DMS53 treated with DMSO at 0.1 percent for 48 hours (cell line): ENCODE results near the gene TNS1.

ENCODE experiments used
- DNase-seq: peaks from one replicate; lab custom pipeline; 2025; ENCODE audit not compliant: unreplicated experiment; lab: John Stamatoyannopoulos, UW

Gene TNS1

DNA sequence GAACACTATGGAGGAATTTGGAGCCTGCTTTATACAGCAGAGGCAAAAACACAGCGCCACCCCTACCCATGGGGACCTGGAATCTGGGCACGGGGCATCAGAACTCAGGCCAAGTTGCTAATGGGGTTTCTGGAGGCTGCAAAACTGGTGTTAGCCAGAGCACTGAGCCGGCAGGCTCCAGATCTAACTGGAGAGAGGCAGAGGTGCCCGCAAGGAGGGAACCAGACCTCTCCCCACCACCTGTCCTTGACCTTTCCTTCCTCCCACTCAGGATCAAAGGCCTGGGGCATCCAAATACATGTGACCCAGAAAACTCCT is 126.6 kb downstream of the TNS1 start:
- DNase-seq: no peak

DNA sequence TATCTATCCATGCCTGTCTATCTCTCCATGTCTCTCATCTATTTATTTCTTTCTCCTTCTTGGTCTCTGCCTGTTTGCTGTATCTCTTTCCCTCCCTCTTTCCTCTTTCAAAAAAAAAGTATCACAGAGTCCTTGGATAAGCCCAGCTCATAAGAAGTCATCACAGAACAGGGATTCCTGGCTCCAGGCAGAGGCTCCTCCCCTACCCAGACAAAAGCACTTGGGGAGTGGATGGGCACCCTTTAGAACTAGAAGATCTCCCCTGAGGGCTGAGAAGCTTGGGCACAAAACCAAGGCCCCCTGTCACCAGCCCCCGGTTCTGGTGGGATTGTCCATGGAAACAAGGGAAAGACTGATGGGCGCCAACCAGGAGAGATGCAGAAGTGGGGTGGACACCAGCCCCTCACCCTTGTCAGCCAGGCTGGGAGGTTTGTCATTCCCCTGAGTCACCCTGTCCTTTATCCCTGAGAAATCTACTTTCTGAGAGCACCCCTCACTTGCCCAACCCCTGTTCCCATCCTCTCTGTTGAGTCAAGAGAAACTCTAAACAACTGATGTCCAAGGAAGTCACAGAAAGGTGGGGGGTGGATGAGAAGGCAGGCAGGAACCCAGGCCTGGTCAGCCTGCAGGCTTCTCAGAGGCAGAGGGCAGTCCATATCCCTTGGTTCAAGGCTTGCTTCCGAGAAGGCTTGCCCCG is 127.1 kb downstream of the TNS1 start:
- DNase-seq: no peak

GRCh38 chr2:217875138-217875537 is 127.7 kb downstream of the TNS1 start:
- DNase-seq: no peak

- no peak for DNase-seq
Observed at GRCh38 chr2:217873371-217873770, 129.4 kb downstream of the TNS1 start.

DNA sequence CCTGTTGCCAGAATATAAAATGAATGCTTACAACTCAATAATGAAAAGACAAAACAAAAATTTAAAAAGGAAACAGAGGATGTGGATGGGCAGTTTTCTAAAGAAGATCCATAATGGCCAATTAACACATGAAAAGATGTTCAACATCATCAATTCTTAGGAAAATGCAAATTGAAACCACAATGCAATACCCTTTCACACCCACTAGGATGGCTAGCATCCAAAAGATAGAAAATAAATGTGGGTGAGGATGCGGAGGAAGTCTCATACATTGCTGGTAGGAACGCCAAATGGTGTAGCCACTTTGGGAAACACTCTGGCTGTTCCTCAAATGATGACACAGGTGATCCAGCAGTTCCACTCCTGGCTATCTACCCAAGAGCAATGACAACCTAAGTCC is 130.5 kb downstream of the TNS1 start:
- DNase-seq: no peak

DNA sequence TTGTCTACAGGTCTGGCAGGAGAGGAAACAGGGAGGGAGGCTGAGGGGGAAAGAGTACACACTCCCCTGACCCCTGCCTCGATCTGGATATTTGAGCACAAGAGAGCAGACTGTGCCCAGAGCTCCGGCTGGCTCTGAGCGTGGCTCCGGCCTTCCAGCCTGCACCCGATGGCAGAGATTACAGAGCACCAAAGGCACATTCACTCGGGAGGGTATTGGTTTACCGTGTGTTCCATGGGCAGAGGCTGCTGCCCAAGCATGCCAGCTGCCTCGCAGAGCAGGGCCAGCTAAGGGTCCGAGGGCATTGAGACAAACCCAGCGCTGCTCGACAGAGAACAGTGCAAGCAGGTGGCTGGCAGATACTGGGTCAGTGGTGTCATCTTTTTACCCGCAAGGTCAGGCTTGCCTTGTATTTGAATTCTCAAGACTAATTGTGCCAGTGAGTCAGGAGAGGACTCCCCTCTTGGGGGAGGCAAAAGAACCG is 132.2 kb downstream of the TNS1 start:
- DNase-seq: no peak

- DNase-seq: no peak
Observed at GRCh38 chr2:217868911-217869334, 133.9 kb downstream of the TNS1 start.

GRCh38 chr2:217868265-217868892 is 134.4 kb downstream of the TNS1 start:
- no peak for DNase-seq

GRCh38 chr2:217866457-217866856 is 136.3 kb downstream of the TNS1 start:
- no peak for DNase-seq

DNA sequence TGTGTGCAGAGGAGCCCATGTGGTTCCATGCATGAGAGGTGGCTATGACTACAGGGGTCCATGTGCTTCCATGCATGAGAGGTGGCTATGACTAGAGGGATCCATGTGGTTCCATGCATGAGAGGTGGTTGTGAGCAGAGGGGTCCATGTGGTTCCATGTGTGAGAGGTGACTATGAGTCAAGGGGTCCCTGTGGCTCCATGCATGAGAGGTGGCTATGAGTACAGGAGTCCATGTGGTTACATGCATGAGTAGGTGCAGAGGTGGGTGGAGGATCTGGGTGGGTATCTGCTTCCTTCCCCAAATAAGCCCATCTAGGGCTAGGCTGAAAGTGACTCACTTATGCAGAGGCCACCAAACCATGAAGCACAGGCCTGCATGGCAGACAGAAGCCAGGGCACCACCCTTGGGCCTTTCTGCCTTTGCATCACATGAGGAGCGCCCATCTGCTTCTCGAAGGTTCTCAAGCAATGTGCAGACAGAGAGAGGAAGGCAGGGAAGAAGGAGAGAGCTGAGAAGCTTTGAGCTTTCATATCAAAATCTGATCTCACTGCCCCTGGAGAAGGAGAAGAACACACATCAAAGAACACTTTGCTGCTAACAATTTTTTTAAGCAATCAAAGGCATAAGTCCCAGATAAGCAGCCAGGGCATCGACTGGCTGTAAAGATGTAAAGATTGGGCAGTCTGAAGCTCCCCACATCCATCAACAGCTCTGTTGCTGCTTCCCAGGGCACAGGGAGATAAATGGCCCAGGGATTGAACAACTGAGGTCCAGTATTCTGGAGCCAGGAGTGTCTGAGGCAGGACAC is 137.6 kb downstream of the TNS1 start:
- DNase-seq: no peak

DNA sequence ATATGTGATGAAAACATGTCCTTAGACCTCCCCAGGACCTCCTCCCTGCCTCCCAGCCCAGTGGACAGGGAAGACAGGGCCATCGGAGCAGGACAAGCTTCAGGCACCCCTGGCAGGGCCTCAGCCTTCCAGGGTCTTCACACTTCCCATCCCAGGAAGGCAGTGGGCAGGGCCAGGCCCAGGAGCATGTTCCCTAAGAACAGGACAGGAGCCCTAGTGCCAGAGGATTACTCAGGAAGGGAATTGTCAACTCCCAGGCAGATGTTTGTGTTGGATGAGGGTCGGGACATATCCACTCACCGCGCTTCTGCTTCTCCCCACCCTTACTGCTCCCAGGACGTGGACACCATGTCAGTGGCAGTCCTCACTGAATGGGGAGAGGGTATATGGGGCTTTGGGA is 138.9 kb downstream of the TNS1 start:
- DNase-seq: no peak

GRCh38 chr2:217861334-217861877 is 141.4 kb downstream of the TNS1 start:
- no peak for DNase-seq

- DNase-seq: no peak
Observed at GRCh38 chr2:217859926-217860325, 142.9 kb downstream of the TNS1 start.

DNA sequence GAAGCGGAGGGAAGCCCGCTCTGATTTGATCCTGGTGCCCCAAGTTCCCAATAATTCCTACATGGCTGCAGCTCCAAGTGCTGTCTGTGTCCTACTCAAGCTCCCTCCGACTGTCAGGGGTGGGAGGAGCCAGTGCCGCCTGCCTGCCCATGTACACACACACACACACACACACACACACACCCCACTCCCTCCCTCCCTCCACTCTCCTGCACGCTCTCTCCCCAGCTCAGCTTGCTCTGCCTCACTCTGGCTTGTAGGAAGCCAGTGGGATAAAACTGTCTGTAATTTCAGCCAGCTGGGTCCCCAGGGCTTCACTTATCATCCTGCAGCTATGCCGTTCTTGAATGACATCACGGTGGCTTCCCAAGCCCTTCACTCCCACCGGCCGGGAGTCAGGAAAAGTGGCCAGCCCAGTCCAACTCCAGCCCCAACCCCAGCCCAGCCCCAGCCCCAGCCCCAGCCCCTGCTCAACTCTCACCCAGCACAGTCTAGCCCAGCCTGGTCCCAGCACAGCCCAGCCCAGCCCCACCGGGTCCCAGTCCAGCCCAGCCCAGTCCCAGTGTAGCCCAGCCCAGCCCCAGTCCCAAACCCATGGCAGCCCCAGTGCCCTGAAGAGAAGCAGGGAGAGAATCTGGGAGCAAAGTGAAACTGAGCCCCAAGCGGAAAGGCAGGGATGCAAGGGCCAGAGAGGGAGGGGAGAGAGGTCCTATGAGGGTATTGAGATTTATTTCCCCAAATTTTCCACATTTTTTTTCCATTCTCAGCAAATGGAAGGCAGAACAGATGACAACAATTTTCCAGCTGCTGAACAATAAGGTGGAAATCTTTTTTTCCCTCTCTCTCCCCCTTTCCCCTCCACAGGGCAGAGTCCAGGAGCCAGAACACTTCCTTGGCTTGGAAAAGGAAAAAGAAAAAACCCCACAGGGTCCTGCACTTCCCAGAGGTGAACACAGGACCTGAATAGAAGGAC is 144.0 kb downstream of the TNS1 start:
- DNase-seq: no peak

DNA sequence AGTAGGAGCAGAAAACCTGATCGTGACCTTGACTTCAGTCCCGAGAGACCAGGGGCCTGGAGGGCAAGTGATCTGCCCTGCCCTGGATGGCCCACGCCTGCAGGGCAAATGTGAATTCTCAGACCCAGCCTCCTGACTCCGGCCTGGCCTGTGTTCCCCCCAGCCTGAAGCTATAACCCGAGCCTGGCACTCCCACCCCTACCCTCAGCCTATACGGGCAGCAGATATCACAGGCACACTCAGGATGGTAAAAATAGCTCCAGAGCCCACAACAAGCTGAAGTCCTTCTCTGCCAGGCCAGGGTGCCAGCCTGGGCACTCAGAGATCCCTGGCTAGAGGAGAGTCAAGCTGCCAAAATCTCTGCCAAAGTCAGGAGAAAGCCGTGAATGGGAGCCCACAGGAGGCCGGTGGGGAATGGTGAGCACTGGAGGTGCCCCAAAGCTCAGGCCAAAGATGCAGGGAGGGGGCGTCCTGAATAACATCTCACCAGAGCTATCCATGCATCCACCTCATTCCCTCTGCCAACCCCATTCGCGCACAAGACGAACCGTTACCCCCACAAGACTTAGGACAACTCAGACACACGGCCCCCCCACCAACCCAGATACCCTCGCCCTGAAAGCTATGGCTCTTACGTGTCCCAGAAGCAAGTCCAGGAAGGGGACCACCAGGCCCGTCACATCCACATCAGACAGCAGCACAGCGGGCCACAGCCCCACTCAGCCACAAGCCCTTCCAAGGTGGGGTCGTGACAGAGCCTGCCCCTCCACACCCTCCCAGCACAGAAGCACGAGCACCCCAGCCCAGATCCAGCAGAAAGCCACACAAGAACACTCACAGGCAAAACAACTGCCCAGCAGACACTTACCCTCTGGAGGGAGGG is 144.9 kb downstream of the TNS1 start:
- no peak for DNase-seq

DNA sequence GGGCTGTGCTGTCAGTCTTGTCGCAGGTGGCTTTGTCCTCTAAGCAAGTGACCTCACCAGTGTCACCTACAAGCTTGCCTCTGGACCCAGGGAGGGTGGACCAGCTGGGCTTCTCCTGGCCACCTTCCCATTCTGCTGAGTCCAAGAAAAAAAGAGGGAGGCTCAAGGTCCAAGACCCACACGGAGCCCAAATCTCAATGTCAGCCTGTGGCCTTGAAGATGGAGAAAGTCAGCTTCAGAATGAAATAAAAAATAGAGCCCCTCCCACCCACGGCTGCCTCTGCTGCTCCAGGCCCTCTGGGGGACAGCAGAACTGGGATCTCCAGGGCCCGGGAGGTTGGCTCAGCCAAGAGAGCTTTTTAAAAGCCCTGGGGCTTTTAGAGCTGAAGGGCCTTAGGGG is 145.9 kb downstream of the TNS1 start:
- no peak for DNase-seq

DNA sequence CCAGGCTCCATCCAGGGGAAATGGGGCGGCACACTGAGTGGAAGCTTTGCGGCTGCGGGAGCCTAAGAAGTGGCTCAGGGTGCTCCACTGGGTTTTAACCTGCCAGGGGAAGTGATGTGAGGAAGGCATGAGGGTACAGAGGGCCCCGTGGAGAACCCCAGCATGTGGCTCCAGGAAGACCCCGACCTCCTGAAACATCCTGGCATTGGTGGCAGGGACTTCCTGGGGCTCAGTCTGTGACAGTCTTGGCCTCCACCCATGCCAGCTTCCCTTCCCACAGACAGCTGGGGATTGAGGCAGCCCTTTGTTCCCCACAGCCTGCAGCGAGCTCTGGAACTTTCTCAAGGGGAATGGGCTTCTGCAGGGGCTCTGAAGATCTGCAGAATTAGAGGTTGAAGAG is 146.6 kb downstream of the TNS1 start:
- no peak for DNase-seq

GRCh38 chr2:217854684-217855420 is 147.9 kb downstream of the TNS1 start:
- DNase-seq: no peak

- no peak for DNase-seq
Observed at GRCh38 chr2:217853961-217854360, 148.8 kb downstream of the TNS1 start.
